Thyroid gland (tissue), 4 donors: ENCODE results near the gene SGCD. TPM values are rescaled to one million over a fixed set of nuclear protein-coding genes. Genes with fewer than 3 reads are reported as not detected.

Source experiments
- DNase-seq, 2 donors: peaks; one replicate each; pipeline ENCODE4 v3.0.0-alpha.2; 2019
- H3K27ac ChIP-seq, 3 donors: fragments of 200-600 bp; sonication (generic); 1 replicate in 2 of 3; 2 replicates in 1 of 3; pipeline ENCODE4 v1.5.1; 2016 to 2019; ENCODE audit warnings: mild to moderate bottlenecking in 1 of 3, moderate library complexity in 1 of 3
- H3K27me3 ChIP-seq: fragments of 200-600 bp; sonication (generic); one replicate; pipeline ENCODE4 v1.5.1; 2019
- H3K36me3 ChIP-seq, 2 donors: fragments of 200-600 bp; sonication (generic); one replicate each; pipeline ENCODE4 v1.5.1; 2016 to 2019
- H3K4me1 ChIP-seq, 2 donors: fragments of 200-600 bp; sonication (generic); one replicate each; pipeline ENCODE4 v1.5.1; 2017 to 2019
- H3K4me3 ChIP-seq, 3 donors: fragments of 200-600 bp; sonication (generic); replicated peaks in 1 of 3; 1 replicate in 2 of 3; 2 replicates in 1 of 3; pipeline ENCODE4 v1.5.1; 2016; ENCODE audit warnings: mild to moderate bottlenecking in 1 of 3
- H3K9me3 ChIP-seq: fragments of 200-600 bp; sonication (generic); one replicate; pipeline ENCODE4 v1.5.1; 2017
- CTCF ChIP-seq, 6 experiments: fragments of 200-600 bp in 3 of 6; fragments of 450-650 bp in 3 of 6; sonication (generic) in 3 of 6; IDR thresholded peaks; one replicate each; pipeline ENCODE4 v1.5.1; 2016 to 2019; ENCODE audit warnings: antibody characterized with exemption in 6 of 6, mild to moderate bottlenecking in 2 of 6, inconsistent platforms in 1 of 6, moderate library complexity in 1 of 6
- POLR2A ChIP-seq, 2 donors: fragments of 450-650 bp; IDR thresholded peaks; one replicate each; pipeline ENCODE4 v1.6.1; 2017; ENCODE audit warnings: antibody characterized with exemption in 2 of 2, mild to moderate bottlenecking in 2 of 2, moderate library complexity in 1 of 2
- WGBS, 2 donors: methylation state at CpG; one replicate each; pipeline ENCODE4 v1.1.5; 2017; 5-methylcytosine and 5-hydroxymethylcytosine counted together
- intact Hi-C: fragments of 100-400 bp; cut with DNase I; formaldehyde crosslinking; loops from one replicate; pipeline ENCODE4 v1.15.1; 2023
- total RNA-seq, 4 donors: library from RNA; depleted of rRNA; stranded (reverse); fragments of >200 nt; gene quantifications; one replicate each; pipeline ENCODE4 v1.2.3, GENCODE V29; 2016

SGCD gene
- total RNA-seq, 4 donors from 2014 or later: 7.4 to 20.1 (median 9.2) TPM

GRCh38 chr5:156367597-156367996, 40.6 kb downstream of the SGCD start:
- intact Hi-C loops: no loop called here
- 97 to 100% methylated on average over 3 of the region's 3 CpGs for WGBS, 2 donors

GRCh38 chr5:156375895-156376495, 49.0 kb downstream of the SGCD start:
- H3K4me3 ChIP-seq: no peak overlapping the region
- H3K9me3 ChIP-seq: no peaks in the 10 kb centered on the region
- no peaks in the 10 kb centered on the region for H3K27me3 ChIP-seq
- TF ChIP-seq POLR2A (IDR thresholded peaks at IDR 0.05) (no peak), CTCF (IDR thresholded peaks at IDR 0.05) (no peak)
- H3K36me3 ChIP-seq: no peaks in the 10 kb centered on the region
- H3K4me1 ChIP-seq: no peaks in the 10 kb centered on the region
- 44 to 77% methylated on average over 3 of the region's 3 CpGs for WGBS, 2 donors
- intact Hi-C loops: no loop called here
- peak in 1 of 2 donors; percentile 10 for DNase-seq
- no peak overlapping the region for H3K27ac ChIP-seq

More at GRCh38 chr5:156367597-156367996, 40.6 kb downstream of the SGCD start:
- TF ChIP-seq CTCF (IDR thresholded peaks at IDR 0.05) (no peak), POLR2A (IDR thresholded peaks at IDR 0.05) (no peak)
- no peak overlapping the region for H3K4me3 ChIP-seq
- no peak for DNase-seq
- no peaks in the 10 kb centered on the region for H3K27me3 ChIP-seq
- no peaks in the 10 kb centered on the region for H3K36me3 ChIP-seq
- H3K4me1 ChIP-seq: no peaks in the 10 kb centered on the region
- no peak overlapping the region for H3K27ac ChIP-seq
- H3K9me3 ChIP-seq: no peaks in the 10 kb centered on the region

DNA sequence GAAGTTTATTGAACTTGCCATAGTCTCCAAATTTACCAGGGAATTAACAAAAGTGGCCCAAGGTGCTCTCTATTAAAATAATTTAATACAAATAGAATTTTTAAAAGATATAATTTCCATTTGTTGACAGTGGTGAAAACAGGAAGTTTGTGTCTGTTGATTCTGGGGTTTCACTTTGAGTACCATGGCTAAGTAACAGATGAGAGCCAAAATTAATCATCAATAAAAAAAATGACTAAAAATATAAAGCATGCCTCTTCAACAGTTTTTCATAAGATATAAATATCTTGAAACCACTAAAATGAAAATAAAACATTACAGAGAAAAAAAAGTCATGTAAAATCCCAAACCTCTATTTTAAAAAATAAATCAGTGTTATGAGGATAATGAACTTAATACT, 49.8 kb downstream of the SGCD start:
- intact Hi-C loops: no loop called here
- Histone ChIP-seq H3K27ac (no peak overlapping the region), H3K9me3 (no peaks in the 10 kb centered on the region), H3K4me3 (no peak overlapping the region), H3K4me1 (no peaks in the 10 kb centered on the region), H3K36me3 (no peaks in the 10 kb centered on the region), H3K27me3 (no peaks in the 10 kb centered on the region)
- TF ChIP-seq CTCF (IDR thresholded peaks at IDR 0.05) (no peak), POLR2A (IDR thresholded peaks at IDR 0.05) (no peak)
- DNase-seq: no peak

DNA sequence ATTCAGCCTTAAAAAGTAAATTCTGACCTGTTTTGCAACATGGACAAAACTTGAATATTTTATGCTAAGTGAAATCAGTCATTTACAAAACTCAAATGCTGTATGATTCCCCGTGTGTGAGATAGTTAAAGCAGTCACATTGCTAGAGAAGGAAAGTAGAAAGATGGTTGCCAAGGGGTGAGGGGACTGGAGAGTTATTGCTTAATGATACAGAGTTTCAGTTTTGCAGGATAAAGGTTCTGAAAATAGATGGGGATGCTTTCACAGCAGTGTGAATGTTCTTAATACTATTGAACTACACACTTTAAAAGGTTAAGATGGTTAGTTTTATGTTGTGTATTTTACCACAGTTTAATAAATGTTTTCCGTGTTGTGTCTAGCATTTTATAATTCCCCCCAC, 51.2 kb downstream of the SGCD start:
- no peak overlapping the region for H3K4me3 ChIP-seq
- no peak for DNase-seq
- no peaks in the 10 kb centered on the region for H3K36me3 ChIP-seq
- H3K9me3 ChIP-seq: no peaks in the 10 kb centered on the region
- 94 to 96% methylated on average over 2 of the region's 2 CpGs for WGBS, 2 donors
- no peaks in the 10 kb centered on the region for H3K27me3 ChIP-seq
- TF ChIP-seq POLR2A (IDR thresholded peaks at IDR 0.05) (no peak), CTCF (IDR thresholded peaks at IDR 0.05) (no peak)
- H3K27ac ChIP-seq: no peak overlapping the region
- intact Hi-C loops: no loop called here
- no peaks in the 10 kb centered on the region for H3K4me1 ChIP-seq

DNA sequence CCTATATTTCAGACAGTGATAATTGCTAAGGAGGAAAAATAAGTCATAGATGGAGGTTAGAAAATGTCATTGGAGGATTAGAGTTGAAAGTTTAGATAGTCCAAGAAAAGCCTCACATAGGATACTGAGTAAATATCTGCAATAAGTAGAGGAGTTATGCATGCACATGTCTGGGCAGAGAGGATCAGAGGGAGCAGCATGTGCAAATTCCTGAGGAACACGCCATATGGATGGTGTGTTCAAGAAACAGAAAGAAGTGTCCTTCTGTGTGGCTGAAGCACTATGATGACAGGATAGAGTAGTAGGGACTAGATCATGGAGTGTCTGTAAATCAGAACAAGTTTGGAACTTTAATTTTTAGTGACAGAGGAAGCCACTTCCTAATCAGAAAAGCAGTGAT, 52.2 kb downstream of the SGCD start:
- TF ChIP-seq CTCF (IDR thresholded peaks at IDR 0.05): no peak
- no peak for TF ChIP-seq POLR2A (IDR thresholded peaks at IDR 0.05)
- no peaks in the 10 kb centered on the region for H3K9me3 ChIP-seq
- intact Hi-C loops: no loop called here
- no peak for DNase-seq
- H3K4me1 ChIP-seq: no peaks in the 10 kb centered on the region
- H3K4me3 ChIP-seq: no peak overlapping the region
- H3K27me3 ChIP-seq: no peaks in the 10 kb centered on the region
- no peaks in the 10 kb centered on the region for H3K36me3 ChIP-seq
- no peak overlapping the region for H3K27ac ChIP-seq
- WGBS, 2 donors: 88 to 98% methylated on average over 1 of the region's 1 CpG
